ENCODE results near the gene ZC3H14.

- no peak for TF ChIP-seq CTCF (IDR thresholded peaks at IDR 0.05; ENCODE audit: poor library complexity)
- TF ChIP-seq EZH2 (IDR thresholded peaks at IDR 0.05; ENCODE audit: borderline replicate concordance), result no peak
- TF ChIP-seq EZH2phosphoT487 (IDR thresholded peaks at IDR 0.05; ENCODE audit: low read depth, severe bottlenecking, unreplicated experiment), result no peak
Observed at GRCh38 chr14:88563845-88564244, 1.0 kb downstream of the ZC3H14 start.
